ENCODE data around the gene PTCD3.

GRCh38 chr2:86075886-86076285, 30.1 kb upstream of the PTCD3 start:
- TF ChIP-seq, protein P1, sequence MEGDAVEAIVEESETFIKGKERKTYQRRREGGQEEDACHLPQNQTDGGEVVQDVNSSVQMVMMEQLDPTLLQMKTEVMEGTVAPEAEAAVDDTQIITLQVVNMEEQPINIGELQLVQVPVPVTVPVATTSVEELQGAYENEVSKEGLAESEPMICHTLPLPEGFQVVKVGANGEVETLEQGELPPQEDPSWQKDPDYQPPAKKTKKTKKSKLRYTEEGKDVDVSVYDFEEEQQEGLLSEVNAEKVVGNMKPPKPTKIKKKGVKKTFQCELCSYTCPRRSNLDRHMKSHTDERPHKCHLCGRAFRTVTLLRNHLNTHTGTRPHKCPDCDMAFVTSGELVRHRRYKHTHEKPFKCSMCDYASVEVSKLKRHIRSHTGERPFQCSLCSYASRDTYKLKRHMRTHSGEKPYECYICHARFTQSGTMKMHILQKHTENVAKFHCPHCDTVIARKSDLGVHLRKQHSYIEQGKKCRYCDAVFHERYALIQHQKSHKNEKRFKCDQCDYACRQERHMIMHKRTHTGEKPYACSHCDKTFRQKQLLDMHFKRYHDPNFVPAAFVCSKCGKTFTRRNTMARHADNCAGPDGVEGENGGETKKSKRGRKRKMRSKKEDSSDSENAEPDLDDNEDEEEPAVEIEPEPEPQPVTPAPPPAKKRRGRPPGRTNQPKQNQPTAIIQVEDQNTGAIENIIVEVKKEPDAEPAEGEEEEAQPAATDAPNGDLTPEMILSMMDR (conservative IDR thresholded peaks at IDR 0.05; ENCODE audit: low read depth, low read length), result no peak
- TF ChIP-seq POLR2A (IDR thresholded peaks at IDR 0.05; ENCODE audit: low read depth, low read length) (no peak), RAD21 (IDR thresholded peaks at IDR 0.05; ENCODE audit: low read length) (no peak), MXI1 (IDR thresholded peaks at IDR 0.05; ENCODE audit: borderline replicate concordance, low read depth, low read length) (no peak), CEBPB (IDR thresholded peaks at IDR 0.05; ENCODE audit: low read depth, low read length) (no peak), RCOR1 (IDR thresholded peaks at IDR 0.05; ENCODE audit: insufficient replicate concordance, low read length) (no peak), SMC3 (IDR thresholded peaks at IDR 0.05; ENCODE audit: low read depth, low read length) (no peak), ELK1 (IDR thresholded peaks at IDR 0.05; ENCODE audit: borderline replicate concordance, low read depth, low read length) (no peak), MAFK (IDR thresholded peaks at IDR 0.05; ENCODE audit: low read depth, low read length) (no peak), BHLHE40 (IDR thresholded peaks at IDR 0.05; ENCODE audit: low read depth, low read length) (no peak)
- TF ChIP-seq, protein P2, sequence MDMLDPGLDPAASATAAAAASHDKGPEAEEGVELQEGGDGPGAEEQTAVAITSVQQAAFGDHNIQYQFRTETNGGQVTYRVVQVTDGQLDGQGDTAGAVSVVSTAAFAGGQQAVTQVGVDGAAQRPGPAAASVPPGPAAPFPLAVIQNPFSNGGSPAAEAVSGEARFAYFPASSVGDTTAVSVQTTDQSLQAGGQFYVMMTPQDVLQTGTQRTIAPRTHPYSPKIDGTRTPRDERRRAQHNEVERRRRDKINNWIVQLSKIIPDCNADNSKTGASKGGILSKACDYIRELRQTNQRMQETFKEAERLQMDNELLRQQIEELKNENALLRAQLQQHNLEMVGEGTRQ (IDR thresholded peaks at IDR 0.05; ENCODE audit: low read depth, low read length), result no peak
